ENCODE results near the gene TNFRSF1B. TPM values are rescaled to one million over a fixed set of nuclear protein-coding genes. Genes with fewer than 3 reads are reported as not detected.

The TNFRSF1B gene
- total RNA-seq, 1 experiment from 2014 or later, result not detected

DNA sequence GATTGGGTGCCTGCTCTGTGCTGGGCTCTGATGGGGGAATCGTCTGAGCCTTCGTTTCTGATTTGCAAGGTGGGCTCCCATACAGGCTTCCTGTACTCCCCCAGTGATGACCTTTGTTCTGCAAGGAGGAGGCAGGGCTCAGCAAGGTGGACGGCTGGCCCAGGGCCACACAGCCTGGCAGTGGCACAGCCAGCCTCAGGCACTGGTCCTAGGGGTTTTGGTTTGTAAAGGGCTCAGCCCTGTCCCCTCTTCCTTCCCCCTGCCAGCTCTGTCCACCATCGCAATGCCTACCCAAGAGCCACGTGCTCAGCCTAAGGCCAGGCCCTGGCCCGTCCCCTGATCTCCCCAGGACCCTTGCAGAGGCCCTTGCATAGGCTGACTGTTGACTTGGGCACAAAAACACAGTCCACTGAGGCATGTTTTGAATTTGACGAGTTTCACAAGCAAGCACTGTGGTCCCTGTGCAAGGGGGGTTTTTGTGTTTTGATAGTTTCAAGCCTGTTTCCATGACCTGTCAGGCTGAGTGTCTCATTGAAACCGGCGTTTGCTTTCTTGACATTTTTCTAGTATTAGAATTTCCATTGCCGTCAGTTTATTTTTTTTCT, 39.5 kb upstream of the TNFRSF1B start:
- DNase-seq (ENCODE audit: low spot score), result no peak
- POLR2A ChIA-PET (ENCODE audit: low non-redundant PET), result no interaction called here
- H3K36me3 ChIP-seq (ENCODE audit: insufficient read depth, low read length, poor library complexity, severe bottlenecking), result no peaks in the 10 kb centered on the region
- no peak overlapping the region for H3K27ac ChIP-seq (ENCODE audit: low read depth, low read length, poor library complexity, severe bottlenecking)
- H3K4me3 ChIP-seq (ENCODE audit: low read depth, low read length, poor library complexity, severe bottlenecking), result no peak overlapping the region
- CTCF ChIA-PET, result no interaction called here
- no TSS peak for BruUV-seq (replicated peaks)
- no peaks in the 10 kb centered on the region for H3K27me3 ChIP-seq (replicated peaks; ENCODE audit: insufficient read depth, low read depth, low read length, poor library complexity)
- TF ChIP-seq EZH2 (IDR thresholded peaks at IDR 0.05; ENCODE audit: borderline replicate concordance, low read depth, low read length, poor library complexity, severe bottlenecking), result no peak
- intact Hi-C loops (cut with micrococcal nuclease; ENCODE audit: unreplicated experiment), result loop anchor here (10.0 kb wide), 1 partner anchor 497 kb away; no protein-coding TSS in a partner anchor
- H3K9me3 ChIP-seq (ENCODE audit: low read depth, low read length, poor library complexity, severe bottlenecking), result no peaks in the 10 kb centered on the region
- H3K4me1 ChIP-seq (ENCODE audit: insufficient read depth, low read length, poor library complexity, severe bottlenecking), result no peaks in the 10 kb centered on the region

DNA sequence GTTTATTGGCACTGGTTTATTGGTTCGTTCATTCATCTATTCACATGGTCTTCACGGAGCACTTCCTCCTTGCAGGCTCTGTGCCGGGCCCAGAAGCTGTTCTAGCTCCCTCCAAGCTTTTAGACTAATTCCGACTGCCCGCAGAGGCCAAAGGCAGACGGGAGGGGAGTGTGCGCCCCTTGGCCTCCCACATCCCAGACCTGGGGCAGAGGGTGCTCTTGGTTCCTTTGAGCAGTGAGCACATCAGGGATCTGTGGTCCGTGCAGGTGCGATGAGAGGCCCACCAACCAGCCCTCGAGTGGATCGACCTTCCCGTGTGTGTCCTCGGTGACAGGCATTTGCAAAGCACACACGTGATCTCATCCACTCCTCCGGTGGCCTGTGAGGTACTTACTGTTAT, 38.7 kb upstream of the TNFRSF1B start:
- ChIA-PET CTCF (no interaction called here), POLR2A (ENCODE audit: low non-redundant PET) (no interaction called here)
- TF ChIP-seq, protein P1, sequence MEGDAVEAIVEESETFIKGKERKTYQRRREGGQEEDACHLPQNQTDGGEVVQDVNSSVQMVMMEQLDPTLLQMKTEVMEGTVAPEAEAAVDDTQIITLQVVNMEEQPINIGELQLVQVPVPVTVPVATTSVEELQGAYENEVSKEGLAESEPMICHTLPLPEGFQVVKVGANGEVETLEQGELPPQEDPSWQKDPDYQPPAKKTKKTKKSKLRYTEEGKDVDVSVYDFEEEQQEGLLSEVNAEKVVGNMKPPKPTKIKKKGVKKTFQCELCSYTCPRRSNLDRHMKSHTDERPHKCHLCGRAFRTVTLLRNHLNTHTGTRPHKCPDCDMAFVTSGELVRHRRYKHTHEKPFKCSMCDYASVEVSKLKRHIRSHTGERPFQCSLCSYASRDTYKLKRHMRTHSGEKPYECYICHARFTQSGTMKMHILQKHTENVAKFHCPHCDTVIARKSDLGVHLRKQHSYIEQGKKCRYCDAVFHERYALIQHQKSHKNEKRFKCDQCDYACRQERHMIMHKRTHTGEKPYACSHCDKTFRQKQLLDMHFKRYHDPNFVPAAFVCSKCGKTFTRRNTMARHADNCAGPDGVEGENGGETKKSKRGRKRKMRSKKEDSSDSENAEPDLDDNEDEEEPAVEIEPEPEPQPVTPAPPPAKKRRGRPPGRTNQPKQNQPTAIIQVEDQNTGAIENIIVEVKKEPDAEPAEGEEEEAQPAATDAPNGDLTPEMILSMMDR (conservative IDR thresholded peaks at IDR 0.05; ENCODE audit: low read depth, low read length), result no peak
- TF ChIP-seq EZH2 (IDR thresholded peaks at IDR 0.05; ENCODE audit: borderline replicate concordance, low read depth, low read length, poor library complexity, severe bottlenecking), result no peak

DNA sequence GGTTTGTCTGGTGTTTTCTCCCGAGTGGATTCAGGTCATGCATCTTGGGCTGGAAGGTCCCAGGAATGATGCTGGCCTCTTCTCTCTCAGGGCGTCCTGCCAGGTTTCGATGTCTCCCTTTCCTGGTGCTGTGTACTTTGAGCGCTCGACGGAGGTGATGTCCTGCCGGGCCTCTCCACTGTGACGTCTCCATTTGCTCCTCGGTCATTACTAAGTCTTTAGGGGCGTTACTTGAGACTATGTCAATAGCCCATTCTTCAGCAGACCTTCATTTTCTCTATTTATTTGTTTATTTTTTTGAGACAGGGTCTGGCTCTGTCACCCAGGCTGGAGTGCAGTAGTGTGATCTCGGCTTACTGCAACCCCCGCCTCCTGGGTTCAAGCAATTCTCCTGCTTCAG, 37.2 kb upstream of the TNFRSF1B start:
- intact Hi-C loops (cut with micrococcal nuclease; ENCODE audit: unreplicated experiment), result loop anchor here (10.0 kb wide), 1 partner anchor 495 kb away; no protein-coding TSS in a partner anchor
- Histone ChIP-seq H3K36me3 (ENCODE audit: insufficient read depth, low read length, poor library complexity, severe bottlenecking) (no peaks in the 10 kb centered on the region), H3K9me3 (ENCODE audit: low read depth, low read length, poor library complexity, severe bottlenecking) (no peaks in the 10 kb centered on the region), H3K27ac (ENCODE audit: low read depth, low read length, poor library complexity, severe bottlenecking) (no peak overlapping the region), H3K4me1 (ENCODE audit: insufficient read depth, low read length, poor library complexity, severe bottlenecking) (no peaks in the 10 kb centered on the region), H3K27me3 (replicated peaks; ENCODE audit: insufficient read depth, low read depth, low read length, poor library complexity) (no peaks in the 10 kb centered on the region), H3K4me3 (ENCODE audit: low read depth, low read length, poor library complexity, severe bottlenecking) (no peak overlapping the region)
- no peak for DNase-seq (ENCODE audit: low spot score)
- ChIA-PET CTCF (no interaction called here), POLR2A (ENCODE audit: low non-redundant PET) (no interaction called here)
- TF ChIP-seq EZH2 (IDR thresholded peaks at IDR 0.05; ENCODE audit: borderline replicate concordance, low read depth, low read length, poor library complexity, severe bottlenecking), result no peak
- TF ChIP-seq, protein P1 (conservative IDR thresholded peaks at IDR 0.05; ENCODE audit: low read depth, low read length), result no peak
- BruUV-seq (replicated peaks), result no TSS peak

More for the DNA sequence above, 38.7 kb upstream of the TNFRSF1B start:
- Histone ChIP-seq H3K9me3 (ENCODE audit: low read depth, low read length, poor library complexity, severe bottlenecking) (no peaks in the 10 kb centered on the region), H3K4me3 (ENCODE audit: low read depth, low read length, poor library complexity, severe bottlenecking) (no peak overlapping the region), H3K27ac (ENCODE audit: low read depth, low read length, poor library complexity, severe bottlenecking) (no peak overlapping the region), H3K27me3 (replicated peaks; ENCODE audit: insufficient read depth, low read depth, low read length, poor library complexity) (no peaks in the 10 kb centered on the region), H3K4me1 (ENCODE audit: insufficient read depth, low read length, poor library complexity, severe bottlenecking) (no peaks in the 10 kb centered on the region), H3K36me3 (ENCODE audit: insufficient read depth, low read length, poor library complexity, severe bottlenecking) (no peaks in the 10 kb centered on the region)
- intact Hi-C loops (cut with micrococcal nuclease; ENCODE audit: unreplicated experiment), result loop anchor here (10.0 kb wide), 1 partner anchor 497 kb away; no protein-coding TSS in a partner anchor
- DNase-seq (ENCODE audit: low spot score), result no peak
- BruUV-seq (replicated peaks), result no TSS peak
